Neural crest cell (in vitro differentiated cells): ENCODE data around the gene PTGIS. TPM values are rescaled to one million over a fixed set of nuclear protein-coding genes. Genes with fewer than 3 reads are reported as not detected.

Experiments used
- DNase-seq: peaks from one replicate; pipeline ENCODE4 v3.0.0; 2021; ENCODE audit warnings: low read depth, mixed read lengths, low spot score
- H3K27ac Mint-ChIP-seq: one replicate; pipeline ENCODE4 v1.8.0; 2021; ENCODE audit warnings: mild to moderate bottlenecking, mixed read lengths; ENCODE audit not compliant: unreplicated experiment
- H3K27me3 Mint-ChIP-seq: 2 replicates; pipeline ENCODE4 v1.8.0; 2021; ENCODE audit warnings: low read depth, mild to moderate bottlenecking, mixed read lengths
- H3K36me3 Mint-ChIP-seq: 2 replicates; pipeline ENCODE4 v1.8.0; 2021; ENCODE audit warnings: low read depth, mild to moderate bottlenecking, mixed read lengths
- H3K4me1 Mint-ChIP-seq: 2 replicates; pipeline ENCODE4 v1.8.0; 2021; ENCODE audit warnings: mixed read lengths
- H3K4me3 Mint-ChIP-seq: one replicate; pipeline ENCODE4 v1.8.0; 2021; ENCODE audit warnings: mild to moderate bottlenecking, mixed read lengths
- H3K9me3 Mint-ChIP-seq: 2 replicates; pipeline ENCODE4 v1.8.0; 2021; ENCODE audit warnings: mixed read lengths
- total RNA-seq: library from RNA; stranded (reverse); gene quantifications from 2 replicates; pipeline ENCODE4 v1.2.1, GENCODE V29; 2021
- TF ChIP-seq, protein P1 (sequence below): fragments of 200-600 bp; sonication (generic); conservative IDR thresholded peaks from 2 replicates; pipeline ENCODE4 v1.5.0; 2021; ENCODE audit warnings: antibody characterized with exemption, mild to moderate bottlenecking

The PTGIS gene
- total RNA-seq, 1 donor from 2014 or later, result 7.1 TPM

DNA sequence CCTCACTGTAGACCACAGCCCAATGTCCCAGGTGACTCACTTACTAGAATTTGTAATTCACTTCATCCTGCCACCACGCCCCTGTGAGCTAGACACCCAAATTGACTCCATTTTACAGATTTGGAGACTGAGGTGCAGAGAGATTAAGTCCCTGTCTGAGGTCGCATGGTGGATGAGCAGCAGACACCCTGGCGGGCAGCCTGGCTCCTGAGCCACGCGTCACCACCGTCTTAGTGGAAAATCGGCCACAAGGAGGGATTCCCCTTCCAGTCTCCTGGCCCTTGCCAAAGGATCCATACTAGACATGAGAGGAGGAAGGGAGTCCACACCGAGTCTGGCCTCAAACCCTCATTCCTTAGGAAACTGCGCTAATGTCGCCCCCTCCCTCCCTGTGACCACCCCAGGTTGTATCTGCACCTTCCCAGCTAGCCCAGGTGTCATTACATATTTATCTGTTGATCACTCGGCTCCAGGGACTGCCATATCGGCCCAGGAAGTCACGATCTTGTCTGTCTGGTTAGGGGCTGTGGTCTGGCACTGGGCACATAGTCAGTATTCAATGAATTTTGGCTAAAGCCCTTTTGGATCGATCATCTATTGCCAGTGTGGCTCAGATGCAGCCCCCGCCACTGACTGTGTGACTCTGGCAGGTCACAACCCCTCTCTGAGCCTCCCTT, 25.7 kb upstream of the PTGIS start:
- TF ChIP-seq, protein P1, sequence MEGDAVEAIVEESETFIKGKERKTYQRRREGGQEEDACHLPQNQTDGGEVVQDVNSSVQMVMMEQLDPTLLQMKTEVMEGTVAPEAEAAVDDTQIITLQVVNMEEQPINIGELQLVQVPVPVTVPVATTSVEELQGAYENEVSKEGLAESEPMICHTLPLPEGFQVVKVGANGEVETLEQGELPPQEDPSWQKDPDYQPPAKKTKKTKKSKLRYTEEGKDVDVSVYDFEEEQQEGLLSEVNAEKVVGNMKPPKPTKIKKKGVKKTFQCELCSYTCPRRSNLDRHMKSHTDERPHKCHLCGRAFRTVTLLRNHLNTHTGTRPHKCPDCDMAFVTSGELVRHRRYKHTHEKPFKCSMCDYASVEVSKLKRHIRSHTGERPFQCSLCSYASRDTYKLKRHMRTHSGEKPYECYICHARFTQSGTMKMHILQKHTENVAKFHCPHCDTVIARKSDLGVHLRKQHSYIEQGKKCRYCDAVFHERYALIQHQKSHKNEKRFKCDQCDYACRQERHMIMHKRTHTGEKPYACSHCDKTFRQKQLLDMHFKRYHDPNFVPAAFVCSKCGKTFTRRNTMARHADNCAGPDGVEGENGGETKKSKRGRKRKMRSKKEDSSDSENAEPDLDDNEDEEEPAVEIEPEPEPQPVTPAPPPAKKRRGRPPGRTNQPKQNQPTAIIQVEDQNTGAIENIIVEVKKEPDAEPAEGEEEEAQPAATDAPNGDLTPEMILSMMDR, result no peak
- Mint-ChIP-seq H3K4me3 (no peak overlapping the region), H3K4me1 (peaks cover 6% of the 10 kb centered on the region), H3K27me3 (no peaks in the 10 kb centered on the region), H3K36me3 (no peaks in the 10 kb centered on the region), H3K9me3 (no peaks in the 10 kb centered on the region), H3K27ac (no peak overlapping the region)
- no peak for DNase-seq

DNA sequence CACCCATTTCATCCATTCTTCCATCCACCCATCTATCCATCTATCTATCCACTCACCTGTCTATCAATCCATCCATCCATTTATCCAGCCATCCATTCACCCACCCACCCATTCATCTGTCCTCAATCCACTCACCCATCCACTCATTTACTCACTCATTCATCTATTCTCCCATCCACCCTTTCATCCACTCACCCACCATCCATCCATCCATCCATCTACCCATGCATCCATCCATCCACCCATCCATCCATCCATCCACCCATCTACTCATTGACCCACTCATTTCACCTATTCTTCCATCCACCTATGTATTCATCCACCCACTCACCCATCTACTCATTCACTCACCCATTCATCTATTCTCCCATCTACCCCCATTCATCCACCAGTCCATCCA, 24.2 kb upstream of the PTGIS start:
- Mint-ChIP-seq H3K27me3 (no peaks in the 10 kb centered on the region), H3K4me1 (peaks cover 6% of the 10 kb centered on the region), H3K4me3 (no peak overlapping the region), H3K27ac (no peak overlapping the region), H3K36me3 (no peaks in the 10 kb centered on the region), H3K9me3 (no peaks in the 10 kb centered on the region)
- DNase-seq, result no peak
- TF ChIP-seq, protein P1, result no peak

DNA sequence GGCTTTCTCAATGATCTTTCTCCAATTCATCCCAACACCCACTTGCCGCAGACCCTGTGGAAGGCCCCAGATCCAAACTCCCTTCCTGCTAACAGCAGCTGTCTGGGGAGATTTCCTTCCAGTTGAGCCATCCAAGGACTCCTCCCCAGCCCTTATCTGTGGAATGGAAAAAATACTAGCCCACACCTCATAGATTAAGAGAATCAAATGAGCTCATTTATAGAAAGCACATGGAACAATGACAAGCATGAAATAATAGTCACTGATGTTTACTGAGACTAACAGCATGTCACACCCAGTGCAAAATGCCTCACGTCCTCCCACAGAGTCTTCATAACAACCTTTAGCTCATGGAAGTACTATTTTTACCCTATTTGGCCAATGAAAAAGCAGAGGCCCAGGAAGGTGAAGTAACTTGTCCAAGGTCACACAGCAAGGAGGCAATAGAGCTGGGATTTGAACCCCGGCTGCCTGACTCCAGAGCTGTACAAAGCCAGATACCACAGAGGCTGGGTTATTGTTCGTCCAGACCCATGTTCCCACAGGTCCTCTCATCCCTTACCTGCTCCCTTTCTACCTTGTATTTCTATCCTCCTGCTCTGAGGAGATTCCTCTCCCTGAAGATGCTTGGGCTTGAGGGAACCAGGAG, 23.4 kb upstream of the PTGIS start:
- Mint-ChIP-seq H3K4me1 (peaks cover 6% of the 10 kb centered on the region), H3K9me3 (no peaks in the 10 kb centered on the region), H3K27ac (peak overlapping the region; percentile 24), H3K36me3 (no peaks in the 10 kb centered on the region), H3K4me3 (no peak overlapping the region), H3K27me3 (no peaks in the 10 kb centered on the region)
- TF ChIP-seq, protein P1, result no peak
- DNase-seq, result no peak

DNA sequence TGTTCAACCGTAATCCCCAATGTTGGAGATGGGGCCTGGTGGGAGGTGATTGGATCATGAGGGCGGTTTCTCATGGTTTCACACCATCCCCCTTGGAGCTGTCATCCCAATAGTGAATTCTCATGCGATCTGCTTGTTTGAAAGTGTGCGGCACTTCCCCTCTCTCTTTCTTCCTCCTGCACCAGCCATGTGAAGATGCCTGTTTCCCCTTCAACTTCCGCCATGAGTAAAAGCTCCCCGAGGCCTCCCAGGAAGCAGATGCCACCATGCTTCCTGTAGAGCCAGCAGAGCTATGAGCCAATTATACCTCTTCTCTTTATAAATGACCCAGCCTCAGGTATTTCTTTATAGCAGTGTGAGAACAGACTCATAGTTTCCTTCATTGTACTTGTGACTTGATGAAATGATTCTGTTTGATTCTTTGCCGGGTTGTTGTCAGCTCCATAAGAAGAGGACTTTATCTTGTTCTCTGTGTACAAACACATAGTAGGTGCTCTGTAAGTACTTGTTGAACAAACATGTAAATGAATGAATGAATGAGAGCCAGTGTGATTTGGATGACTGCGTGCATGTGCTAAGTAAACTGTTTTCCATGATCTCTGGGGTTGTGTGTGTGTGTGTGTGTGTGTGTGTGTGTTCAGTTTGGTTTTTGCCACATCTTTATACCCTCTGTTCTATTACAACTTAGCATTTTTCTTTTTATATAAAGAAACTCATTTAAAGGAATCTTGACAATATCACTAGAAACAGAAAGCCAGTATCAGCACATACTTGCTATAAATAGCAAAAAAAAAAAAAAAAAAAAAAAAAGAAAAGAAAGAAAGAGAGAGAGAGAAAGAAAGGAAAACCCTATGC, 22.5 kb upstream of the PTGIS start:
- TF ChIP-seq, protein P1, result no peak
- DNase-seq, result no peak
- Mint-ChIP-seq H3K36me3 (no peaks in the 10 kb centered on the region), H3K4me3 (no peak overlapping the region), H3K27ac (peak overlapping the region; percentile 0), H3K4me1 (peaks cover 6% of the 10 kb centered on the region), H3K27me3 (no peaks in the 10 kb centered on the region), H3K9me3 (no peaks in the 10 kb centered on the region)

DNA sequence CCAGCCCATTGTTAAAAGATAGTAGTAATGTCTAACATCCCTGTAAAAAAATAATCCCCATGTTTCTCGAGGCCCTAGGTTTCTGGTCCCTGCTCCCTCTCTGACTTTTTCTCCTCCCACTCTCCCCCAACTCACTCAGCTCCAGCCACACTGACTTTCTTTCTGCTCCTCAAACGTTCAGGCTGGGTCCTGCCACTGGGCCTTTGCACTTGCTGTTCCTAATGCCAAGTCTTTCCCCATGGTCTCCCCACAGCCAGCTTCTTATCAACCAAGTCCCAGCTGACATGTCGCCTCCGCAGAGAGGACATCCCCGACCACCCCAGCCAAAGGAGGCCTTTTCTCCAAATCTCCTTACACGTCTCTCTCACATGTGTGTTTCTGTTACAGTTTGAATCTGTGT, 21.8 kb upstream of the PTGIS start:
- H3K4me3 Mint-ChIP-seq, result no peak overlapping the region
- no peak for DNase-seq
- H3K4me1 Mint-ChIP-seq, result peaks cover 6% of the 10 kb centered on the region
- H3K27ac Mint-ChIP-seq, result peak overlapping the region; percentile 0
- no peaks in the 10 kb centered on the region for H3K27me3 Mint-ChIP-seq
- TF ChIP-seq, protein P1, result no peak
- no peaks in the 10 kb centered on the region for H3K36me3 Mint-ChIP-seq
- H3K9me3 Mint-ChIP-seq, result no peaks in the 10 kb centered on the region
